K562 (cell line): ENCODE data around the gene PCBP4. TPM values are rescaled to one million over a fixed set of nuclear protein-coding genes. Genes with fewer than 3 reads are reported as not detected.

Experiments used
- ATAC-seq: fragments of 200-7000 bp; cut with Tn5 transposase; 3 replicates; pipeline ENCODE4 v1.9.1; 2020; ENCODE audit warnings: moderate library complexity
- BruUV-seq: library from RNA; stranded (reverse); fragments of 400-500 nt; replicated peaks from 2 replicates; lab custom pipeline; 2021; lab: Mats Ljungman, UMichigan
- CTCF ChIA-PET: fragments of 300-600 bp; formaldehyde crosslinking; extraction: SDS; loops from one replicate; lab custom pipeline; 2021; ENCODE audit warnings: low intra/inter-chr PET ratio; lab: Yijun Ruan, JAX
- POLR2A ChIA-PET: fragments of 300-600, 350-650 bp; sonication (Branson Sonifier 250); formaldehyde crosslinking; extraction: SDS; loops from one replicate; lab custom pipeline; 2021; ENCODE audit warnings: antibody characterized with exemption, inconsistent platforms; lab: Yijun Ruan, JAX
- DNase-seq, 4 experiments: peaks; one replicate each; pipeline versions ENCODE4 v3.0.0 to v3.0.0-alpha.2; 2011 to 2018; ENCODE audit warnings: low spot score in 3 of 4, mixed read lengths in 3 of 4; ENCODE audit errors: extremely low read depth in 1 of 4
- FAIRE-seq: peaks from 2 replicates; lab custom pipeline; 2011; peaks lifted over from hg19 to GRCh38; lab: Jason Lieb, UNC
- H2AFZ ChIP-seq: 2 replicates; pipeline ENCODE4 v1.6.0; 2011; ENCODE audit warnings: low read depth, low read length, control low read depth, inconsistent platforms
- H3K27ac ChIP-seq: fragments of 200-600 bp; 3 replicates; pipeline ENCODE4 v1.8.0; 2011; ENCODE audit warnings: low read depth, mild to moderate bottlenecking, control low read depth, inconsistent platforms, low read length, moderate library complexity, mixed read lengths; ENCODE audit errors: extremely low read depth
- H3K27me3 ChIP-seq, 2 experiments: fragments of 300-600 bp in 1 of 2; 2 replicates in 1 of 2; 3 replicates in 1 of 2; pipeline versions ENCODE4 v1.6.0 to v1.8.0; 2011; ENCODE audit warnings: inconsistent platforms in 2 of 2, low read length in 2 of 2, mild to moderate bottlenecking in 1 of 2, mixed read lengths in 1 of 2, moderate library complexity in 1 of 2; ENCODE audit not compliant: control insufficient read depth in 2 of 2, insufficient read depth in 2 of 2
- H3K36me3 ChIP-seq: fragments of 300-600 bp; 3 replicates; pipeline ENCODE4 v1.8.0; 2011; ENCODE audit warnings: mild to moderate bottlenecking, low read length, inconsistent platforms; ENCODE audit not compliant: control insufficient read depth, insufficient read depth
- H3K4me1 ChIP-seq, 2 experiments: fragments of 200-600 bp in 1 of 2; replicated peaks in 1 of 2; 2 replicates in 1 of 2; 3 replicates in 1 of 2; pipeline versions ENCODE4 v1.5.1 to v1.8.0; 2011; ENCODE audit warnings: inconsistent platforms in 2 of 2, low read length in 2 of 2, mild to moderate bottlenecking in 1 of 2, mixed read lengths in 1 of 2, moderate library complexity in 1 of 2; ENCODE audit not compliant: control insufficient read depth in 2 of 2, insufficient read depth in 2 of 2
- H3K4me2 ChIP-seq: 2 replicates; pipeline ENCODE4 v1.6.1; 2011; ENCODE audit warnings: low read length, control low read depth, inconsistent platforms, mixed read lengths; ENCODE audit not compliant: insufficient read depth
- H3K4me3 ChIP-seq: fragments of 200-600 bp; sonication (generic), shearing (Covaris generic); 2 replicates; pipeline ENCODE4 v1.5.1; 2016; ENCODE audit warnings: control low read depth, inconsistent platforms
- H3K79me2 ChIP-seq: fragments of 200-600 bp; 3 replicates; pipeline ENCODE4 v1.8.0; 2011; ENCODE audit warnings: low read length, inconsistent platforms; ENCODE audit not compliant: control insufficient read depth, insufficient read depth
- H3K9ac ChIP-seq, 2 experiments: 2 replicates each; pipeline versions ENCODE4 v1.6.0 to v1.6.1; 2011; ENCODE audit warnings: low read depth in 2 of 2, low read length in 2 of 2, control low read depth in 1 of 2, inconsistent platforms in 1 of 2, mild to moderate bottlenecking in 1 of 2, mixed read lengths in 1 of 2; ENCODE audit not compliant: insufficient read depth in 1 of 2
- H3K9me1 ChIP-seq: one replicate; pipeline ENCODE4 v1.6.0; 2011; ENCODE audit warnings: inconsistent platforms, mild to moderate bottlenecking, low read length, moderate library complexity; ENCODE audit not compliant: control insufficient read depth, insufficient read depth
- H3K9me3 ChIP-seq: replicated peaks from 2 replicates; pipeline ENCODE4 v1.5.1; 2011; ENCODE audit warnings: low read depth, low read length, inconsistent platforms; ENCODE audit not compliant: control insufficient read depth, insufficient read depth
- H4K20me1 ChIP-seq: replicated peaks from 2 replicates; pipeline ENCODE4 v1.6.1; 2011; ENCODE audit warnings: low read length, inconsistent platforms, mixed read lengths; ENCODE audit not compliant: control insufficient read depth, insufficient read depth
- TOE1 ChIP-seq, 2 experiments: fragments of 450-650 bp in 1 of 2; sonication (generic) in 1 of 2; formaldehyde crosslinking in 1 of 2; IDR thresholded peaks; 2 replicates each; pipeline versions ENCODE4 v1.7.1 to v1.8.0; 2016 to 2022; ENCODE audit warnings: borderline replicate concordance in 2 of 2, mild to moderate bottlenecking in 2 of 2, antibody characterized with exemption in 1 of 2, inconsistent platforms in 1 of 2, low read depth in 1 of 2, missing genetic modification reagents in 1 of 2, moderate library complexity in 1 of 2
- WGBS: fragments of 100-300 bp; shearing (Covaris generic); methylation state at CpG from one replicate; pipeline ENCODE4 v1.1.6; 2016; ENCODE audit warnings: low coverage, mixed read lengths; ENCODE audit not compliant: insufficient coverage; ENCODE audit errors: missing lambda C conversion rate; 5-methylcytosine and 5-hydroxymethylcytosine counted together
- in situ Hi-C: fragments of 300-500 bp; cut with MboI; formaldehyde crosslinking; loops from 4 replicates; pipeline ENCODE4 v1.15.0; 2018; ENCODE audit warnings: inconsistent platforms, mixed read lengths
- intact Hi-C: fragments of 100-400 bp; cut with micrococcal nuclease; formaldehyde crosslinking; loops from 2 replicates; pipeline ENCODE4 v1.14.2; 2022
- polyA plus RNA-seq, 8 experiments: library from polyadenylated mRNA; depleted of rRNA in 4 of 8; stranded (reverse) in 5 of 8; unstranded in 3 of 8; fragments of >200 nt; fragmentation: Nextera tagmentation in 2 of 8; fragmentation: Illumina TruSeq in 1 of 8; extraction: Ambion mirVana in 2 of 8; extraction: Trizol in 1 of 8; gene quantifications; 2 replicates each; pipeline versions ENCODE4 v1.2.1 to v1.2.3, GENCODE V29; 2011 to 2014; ENCODE audit warnings: inconsistent platforms in 1 of 8, missing spikeins in 1 of 8
- total RNA-seq, 7 experiments: library from RNA; depleted of rRNA in 6 of 7; stranded (reverse); fragments of >200 nt in 6 of 7; fragmentation: Illumina TruSeq in 2 of 7; extraction: Trizol in 2 of 7; gene quantifications; 2 replicates each; pipeline versions ENCODE4 v1.2.1 to v1.2.3, GENCODE V29; 2011 to 2021; ENCODE audit warnings: low replicate concordance in 1 of 7
- TF ChIP-seq, protein P1 (sequence below): fragments of 250-450 bp; sonication (Bioruptor Pico); IDR thresholded peaks from 2 replicates; pipeline ENCODE4 v1.5.0; 2021
- TF ChIP-seq, protein P2 (sequence below): IDR thresholded peaks from 2 replicates; pipeline ENCODE4 v1.6.1; 2016; ENCODE audit warnings: missing genetic modification characterization, missing compliant biosample characterization

The PCBP4 gene
- total and polyA plus RNA-seq, 9 of the 15 experiments (the other 6 are each of a cell fraction or from before 2014, with no cell fraction given) = 0.06 to 5.8 (median 2.6) TPM

DNA sequence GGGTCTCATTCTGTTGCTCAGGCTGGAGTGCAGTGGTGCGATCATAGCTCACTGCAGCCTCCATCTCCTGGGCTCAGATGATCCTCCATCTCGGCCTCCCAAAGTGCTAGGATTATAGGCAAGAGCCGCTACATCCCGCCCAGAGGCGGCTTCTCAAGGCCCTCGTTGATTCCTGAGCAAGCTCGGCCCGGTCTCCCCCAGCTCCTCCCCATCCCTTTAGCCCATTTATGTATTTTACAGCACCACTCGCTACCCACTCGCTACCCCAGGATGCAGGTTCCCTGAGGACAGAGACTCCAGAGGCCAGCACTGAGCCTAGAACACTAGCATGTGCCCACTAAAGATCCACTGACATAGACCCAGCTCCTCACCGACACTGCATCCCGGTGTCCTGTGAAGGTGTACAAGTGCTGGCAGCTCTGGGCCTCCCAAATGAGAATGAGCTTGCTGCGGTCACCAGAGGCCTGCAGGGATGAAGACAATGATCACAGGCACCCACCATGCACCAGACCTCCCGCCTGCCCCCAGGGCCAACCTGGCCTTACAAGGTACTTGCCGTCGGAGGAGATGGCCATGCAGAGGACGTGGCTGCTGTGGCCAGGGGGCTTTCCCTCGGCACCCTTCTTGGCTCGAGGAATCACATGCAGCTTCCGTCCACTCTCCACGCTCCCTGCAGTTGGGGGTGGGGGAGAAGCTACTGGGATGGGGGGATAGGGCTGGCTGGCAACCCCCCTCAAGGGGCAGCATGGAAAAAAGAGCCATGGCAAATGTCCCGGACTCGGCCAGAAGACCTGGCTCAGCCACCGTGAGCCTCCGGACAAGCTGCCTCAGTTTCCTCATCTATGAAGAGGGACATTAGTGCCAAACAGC, 31.1 kb downstream of the PCBP4 start:
- Histone ChIP-seq H3K4me2 (no peak overlapping the region), H3K36me3 (peaks cover 76% of the 10 kb centered on the region; the same call in 2 of the 3 replicates)
- no peak for FAIRE-seq
- TF ChIP-seq, protein P1, sequence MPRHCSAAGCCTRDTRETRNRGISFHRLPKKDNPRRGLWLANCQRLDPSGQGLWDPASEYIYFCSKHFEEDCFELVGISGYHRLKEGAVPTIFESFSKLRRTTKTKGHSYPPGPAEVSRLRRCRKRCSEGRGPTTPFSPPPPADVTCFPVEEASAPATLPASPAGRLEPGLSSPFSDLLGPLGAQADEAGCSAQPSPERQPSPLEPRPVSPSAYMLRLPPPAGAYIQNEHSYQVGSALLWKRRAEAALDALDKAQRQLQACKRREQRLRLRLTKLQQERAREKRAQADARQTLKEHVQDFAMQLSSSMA (CRISPR knock-in tag) = no peak
- TF ChIP-seq TOE1 (IDR thresholded peaks at IDR 0.05; ENCODE audit: borderline replicate concordance) (no peak), TOE1 (CRISPR knock-in tag; IDR thresholded peaks at IDR 0.05; ENCODE audit: borderline replicate concordance, low read depth) (no peak)
- TF ChIP-seq, protein P2, sequence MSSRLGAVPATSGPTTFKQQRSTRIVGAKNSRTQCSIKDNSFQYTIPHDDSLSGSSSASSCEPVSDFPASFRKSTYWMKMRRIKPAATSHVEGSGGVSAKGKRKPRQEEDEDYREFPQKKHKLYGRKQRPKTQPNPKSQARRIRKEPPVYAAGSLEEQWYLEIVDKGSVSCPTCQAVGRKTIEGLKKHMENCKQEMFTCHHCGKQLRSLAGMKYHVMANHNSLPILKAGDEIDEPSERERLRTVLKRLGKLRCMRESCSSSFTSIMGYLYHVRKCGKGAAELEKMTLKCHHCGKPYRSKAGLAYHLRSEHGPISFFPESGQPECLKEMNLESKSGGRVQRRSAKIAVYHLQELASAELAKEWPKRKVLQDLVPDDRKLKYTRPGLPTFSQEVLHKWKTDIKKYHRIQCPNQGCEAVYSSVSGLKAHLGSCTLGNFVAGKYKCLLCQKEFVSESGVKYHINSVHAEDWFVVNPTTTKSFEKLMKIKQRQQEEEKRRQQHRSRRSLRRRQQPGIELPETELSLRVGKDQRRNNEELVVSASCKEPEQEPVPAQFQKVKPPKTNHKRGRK (tag) = no peak
- TF ChIP-seq, all 486 proteins: peak for 0
- POLR2A ChIA-PET = no interaction called here
- Histone ChIP-seq H3K9ac (no peak overlapping the region), H3K27ac (no peak overlapping the region), H3K9me1 (peaks cover 5% of the 10 kb centered on the region), H3K79me2 (peaks cover 29% of the 10 kb centered on the region), H3K27me3 (no peaks in the 10 kb centered on the region), H3K4me1 (peaks cover 8% of the 10 kb centered on the region in 2 experiments; a peak in 4 of 5 replicates), H2AFZ (no peak overlapping the region), H4K20me1 (no peaks in the 10 kb centered on the region), H3K4me3 (no peak overlapping the region), H3K9me3 (no peaks in the 10 kb centered on the region)
- ATAC-seq (no peak), DNase-seq (no peak)
- BruUV-seq = no TSS peak
- 97% methylated on average over 16 of the region's 25 CpGs for WGBS
- CTCF ChIA-PET = no interaction called here
- in situ Hi-C loops = no loop called here
- intact Hi-C loops = no loop called here
